Heart right ventricle (tissue), 16 donors: ENCODE data around the gene TRAPPC5. TPM values are rescaled to one million over a fixed set of nuclear protein-coding genes. Genes with fewer than 3 reads are reported as not detected.
A peak's percentile ranks its signal among the peaks of the same experiment; 100 is the strongest.

Experiments used
- ATAC-seq, 8 donors: fragments of 200-7000 bp; cut with Tn5 transposase; one replicate each; pipeline ENCODE4 v1.9.1; 2020; ENCODE audit warnings: mild to moderate bottlenecking in 8 of 8, moderate library complexity in 8 of 8, moderate number of reproducible peaks in 1 of 8
- DNase-seq, 2 donors: peaks; one replicate each; pipeline ENCODE4 v3.0.0-alpha.2; 2020
- H3K27ac ChIP-seq, 10 donors: fragments of 200-600 bp; sonication (generic) in 2 of 10; one replicate each; pipeline versions ENCODE4 v1.5.0 to v1.8.0; 2020 to 2022; ENCODE audit warnings: mild to moderate bottlenecking in 3 of 10
- H3K27me3 ChIP-seq, 7 donors: fragments of 200-600 bp; one replicate each; pipeline ENCODE4 v1.8.0; 2021 to 2022; ENCODE audit warnings: mild to moderate bottlenecking in 2 of 7
- H3K36me3 ChIP-seq, 9 donors: fragments of 200-600 bp; sonication (generic) in 1 of 9; one replicate each; pipeline versions ENCODE4 v1.5.0 to v1.8.0; 2020 to 2022; ENCODE audit warnings: mild to moderate bottlenecking in 2 of 9
- H3K4me1 ChIP-seq, 9 donors: fragments of 200-600 bp; sonication (generic) in 1 of 9; one replicate each; pipeline versions ENCODE4 v1.5.0 to v1.8.0; 2020 to 2022; ENCODE audit warnings: mild to moderate bottlenecking in 4 of 9
- H3K4me3 ChIP-seq, 10 donors: fragments of 200-600 bp; sonication (generic) in 2 of 10; one replicate each; pipeline versions ENCODE4 v1.5.0 to v1.8.0; 2020 to 2022; ENCODE audit warnings: mild to moderate bottlenecking in 7 of 10, moderate library complexity in 2 of 10
- H3K9me3 ChIP-seq, 11 donors: fragments of 200-600 bp in 10 of 11; sonication (generic) in 2 of 11; one replicate each; pipeline versions ENCODE4 v1.5.0 to v1.8.0; 2013 to 2022; ENCODE audit warnings: mild to moderate bottlenecking in 2 of 11, control low read depth in 1 of 11, moderate library complexity in 1 of 11
- WGBS, 2 donors: extraction: QIAGEN DNeasy Blood & Tissue Kit; methylation state at CpG; one replicate each; pipeline ENCODE4 v1.1.7; 2013; ENCODE audit warnings: inconsistent platforms in 1 of 2; 5-methylcytosine and 5-hydroxymethylcytosine counted together
- intact Hi-C, 10 donors: fragments of 100-400 bp; cut with DNase I; formaldehyde crosslinking; loops; one replicate each; pipeline versions ENCODE4 v1.11.1 to v1.14.2; 2022
- polyA plus RNA-seq, 2 donors: library from polyadenylated mRNA; stranded (reverse); fragments of 200-250 nt; gene quantifications; one replicate each; pipeline ENCODE4 v1.2.3, GENCODE V29; 2013
- total RNA-seq, 10 donors: library from RNA; stranded (reverse); fragmentation: NEBNext Ultra II Directional in 3 of 10; extraction: Animal tissue kit (Norgen Biotek cat#: 25700) in 3 of 10; gene quantifications; one replicate each; pipeline versions ENCODE4 v1.2.1 to v1.2.4, GENCODE V29; 2021 to 2023
- TF ChIP-seq, protein P1 (sequence below), 9 donors: fragments of 200-600 bp; sonication (generic) in 2 of 9; IDR thresholded peaks; one replicate each; pipeline versions ENCODE4 v1.5.0 to v1.8.0; 2021 to 2022; ENCODE audit warnings: antibody characterized with exemption in 9 of 9, mild to moderate bottlenecking in 5 of 9, moderate library complexity in 1 of 9
- donor health status: Arrhythmogenic right ventricular cardiomyopathy.
- donor health status: ischemic (EF 13 %, LVEDD 7.1; RV severe dilation, severe dysfunction).
- donor health status: healthy with polysubstance abuse.
- donor health status: DM: no; HTN: yes; CAD: no.
- donor health status: DM: no; HTN: no; CAD: no.
- donor health status: ischemic (EF 25% LVEDD 6.9; RV normal size, moderate dysfunction).
- donor health status: ischemic (EF 25% LVEDD 5.7; RV mildly dilated, moderate dysfunction).
- donor health status: healthy.
- donor health status: DM: yes; HTN: yes; CAD: no.
- donor health status: Ischemic cardiomyopathy.
- donor health status: ischemic (EF 35%, LVEDD 5.7; RV mildly dilated, moderate dysfunction).
- donor health status: nonischemic (EF 11% LVEDD 7.7; RV severe dilation, severe dysfunction).
- donor health status: DM: yes; HTN: yes; CAD: no.
- donor health status: PGD.
- donor health status: ischemic (EF 29% LVEDD 5.4; RV normal size, mild dysfunction).
- donor health status: nonischemic (EF 23%, LVEDD 6.1; RV moderate dilation, normal function).

Gene TRAPPC5
- total and polyA plus RNA-seq, 12 donors = 75.3 to 388 (median 93.3) TPM

DNA sequence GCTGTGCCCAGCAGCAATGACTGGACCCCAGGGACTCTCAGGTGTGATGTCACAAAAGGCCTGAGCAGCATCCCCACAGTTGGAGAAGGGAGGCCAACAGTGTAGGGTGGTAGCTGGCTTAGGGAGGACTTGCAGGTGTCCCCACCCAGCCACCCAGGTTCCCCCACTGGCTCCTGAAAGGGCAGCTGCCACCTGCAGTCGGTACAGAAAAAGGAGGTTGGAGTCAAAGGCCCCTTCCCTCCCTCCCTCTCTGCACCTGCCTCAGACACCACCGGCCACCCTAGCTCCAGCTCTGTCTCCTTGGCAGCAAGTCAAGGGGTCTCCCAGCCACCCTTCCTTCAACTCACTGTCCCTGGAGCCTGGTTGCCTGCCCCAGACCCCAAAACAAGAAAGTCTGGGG is 46.9 kb upstream of the TRAPPC5 start, which contains the start of gene PCP2:
PCP2 (minus strand) TSS at position 22 of the 400 bp plus-strand sequence. CDS start 262 bp downstream, outside the sequence.
- Histone ChIP-seq H3K4me3 (no peak within 1 kb of the TSS), H3K4me1 (peaks cover 5 to 38% (median 20%) of the 10 kb centered on the region in 9 donors), H3K36me3 (peaks cover 0 to 14% (median 0%) of the 10 kb centered on the region in 9 donors), H3K27ac (no peak within 1 kb of the TSS), H3K27me3 (peaks cover 4 to 32% (median 27%) of the 10 kb centered on the region in 7 donors), H3K9me3 (no peaks in the 10 kb centered on the region)
- DNase-seq (no peak), ATAC-seq (no peak)
- intact Hi-C loops = no loop called here
- WGBS, 2 donors = 36 to 67% methylated on average over 1 to 2 of the region's 2 CpGs
- TF ChIP-seq, protein P1, sequence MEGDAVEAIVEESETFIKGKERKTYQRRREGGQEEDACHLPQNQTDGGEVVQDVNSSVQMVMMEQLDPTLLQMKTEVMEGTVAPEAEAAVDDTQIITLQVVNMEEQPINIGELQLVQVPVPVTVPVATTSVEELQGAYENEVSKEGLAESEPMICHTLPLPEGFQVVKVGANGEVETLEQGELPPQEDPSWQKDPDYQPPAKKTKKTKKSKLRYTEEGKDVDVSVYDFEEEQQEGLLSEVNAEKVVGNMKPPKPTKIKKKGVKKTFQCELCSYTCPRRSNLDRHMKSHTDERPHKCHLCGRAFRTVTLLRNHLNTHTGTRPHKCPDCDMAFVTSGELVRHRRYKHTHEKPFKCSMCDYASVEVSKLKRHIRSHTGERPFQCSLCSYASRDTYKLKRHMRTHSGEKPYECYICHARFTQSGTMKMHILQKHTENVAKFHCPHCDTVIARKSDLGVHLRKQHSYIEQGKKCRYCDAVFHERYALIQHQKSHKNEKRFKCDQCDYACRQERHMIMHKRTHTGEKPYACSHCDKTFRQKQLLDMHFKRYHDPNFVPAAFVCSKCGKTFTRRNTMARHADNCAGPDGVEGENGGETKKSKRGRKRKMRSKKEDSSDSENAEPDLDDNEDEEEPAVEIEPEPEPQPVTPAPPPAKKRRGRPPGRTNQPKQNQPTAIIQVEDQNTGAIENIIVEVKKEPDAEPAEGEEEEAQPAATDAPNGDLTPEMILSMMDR (IDR thresholded peaks at IDR 0.05) = no peak

DNA sequence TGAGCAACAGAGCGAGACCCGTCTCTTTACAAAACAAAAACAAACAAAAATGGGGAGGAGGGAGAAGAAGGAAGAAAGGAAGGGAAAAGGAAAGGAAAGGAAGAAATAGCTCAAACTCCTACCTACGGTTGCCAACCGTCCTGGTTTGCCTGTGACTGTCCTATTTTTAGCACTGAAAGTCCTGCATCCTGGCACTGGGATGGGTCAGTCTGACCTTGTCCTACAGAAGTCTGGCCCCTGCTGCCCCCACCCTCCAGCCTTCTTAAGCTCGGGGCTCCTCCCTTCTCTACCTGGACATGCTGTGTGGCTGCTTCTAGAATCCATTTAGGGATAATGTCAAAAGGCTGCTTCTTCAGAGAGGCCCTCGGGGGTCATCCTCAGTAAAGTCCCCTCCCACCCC is 45.0 kb upstream of the TRAPPC5 start:
- Histone ChIP-seq H3K9me3 (no peaks in the 10 kb centered on the region), H3K4me3 (no peak overlapping the region), H3K36me3 (peaks cover 0 to 16% (median 0%) of the 10 kb centered on the region in 9 donors), H3K27me3 (peaks cover 4 to 36% (median 27%) of the 10 kb centered on the region in 7 donors), H3K27ac (no peak overlapping the region), H3K4me1 (peaks cover under 1 to 28% (median 11%) of the 10 kb centered on the region in 9 donors)
- no peak for DNase-seq
- whole genome bisulfite sequencing, 2 donors = 39 to 40% methylated on average over 6 of the region's 6 CpGs
- TF ChIP-seq, protein P1 (IDR thresholded peaks at IDR 0.05) = no peak
- intact Hi-C loops = no loop called here
- ATAC-seq = peak in 1 of 8 donors; percentile 40

DNA sequence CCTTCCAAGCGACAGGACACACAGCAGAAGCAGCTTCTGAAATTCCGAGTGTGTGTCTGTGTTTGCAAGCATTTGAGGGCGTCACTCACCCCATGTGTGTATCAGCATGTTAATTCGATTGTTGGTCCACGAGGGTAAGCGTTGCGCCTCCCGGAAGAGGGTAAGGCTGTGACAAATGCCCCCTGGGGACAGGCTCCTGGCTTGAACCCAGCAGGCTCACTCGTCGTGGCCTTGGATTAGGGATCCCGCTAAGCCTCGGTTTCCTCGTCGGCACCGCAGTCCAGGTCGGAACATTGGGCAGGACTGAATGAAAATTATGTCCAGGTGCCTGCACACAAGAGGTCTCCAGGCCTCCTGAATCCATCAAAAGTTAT is 44.3 kb upstream of the TRAPPC5 start:
- ATAC-seq (no peak), DNase-seq (no peak)
- H3K4me3 ChIP-seq = peak overlapping the region in 4 of 10 donors; percentile 34 to 76 (median 38)
- intact Hi-C loops = no loop called here
- peaks cover 4 to 36% (median 27%) of the 10 kb centered on the region in 7 donors for H3K27me3 ChIP-seq
- H3K36me3 ChIP-seq = peaks cover 0 to 17% (median 0%) of the 10 kb centered on the region in 9 donors
- H3K27ac ChIP-seq = peak overlapping the region in 1 of 10 donors; percentile 95
- TF ChIP-seq, protein P1 (IDR thresholded peaks at IDR 0.05) = no peak
- WGBS, 2 donors = 59 to 61% methylated on average over 16 of the region's 16 CpGs
- H3K9me3 ChIP-seq = no peaks in the 10 kb centered on the region
- H3K4me1 ChIP-seq = peaks cover 0 to 22% (median 6%) of the 10 kb centered on the region in 9 donors

DNA sequence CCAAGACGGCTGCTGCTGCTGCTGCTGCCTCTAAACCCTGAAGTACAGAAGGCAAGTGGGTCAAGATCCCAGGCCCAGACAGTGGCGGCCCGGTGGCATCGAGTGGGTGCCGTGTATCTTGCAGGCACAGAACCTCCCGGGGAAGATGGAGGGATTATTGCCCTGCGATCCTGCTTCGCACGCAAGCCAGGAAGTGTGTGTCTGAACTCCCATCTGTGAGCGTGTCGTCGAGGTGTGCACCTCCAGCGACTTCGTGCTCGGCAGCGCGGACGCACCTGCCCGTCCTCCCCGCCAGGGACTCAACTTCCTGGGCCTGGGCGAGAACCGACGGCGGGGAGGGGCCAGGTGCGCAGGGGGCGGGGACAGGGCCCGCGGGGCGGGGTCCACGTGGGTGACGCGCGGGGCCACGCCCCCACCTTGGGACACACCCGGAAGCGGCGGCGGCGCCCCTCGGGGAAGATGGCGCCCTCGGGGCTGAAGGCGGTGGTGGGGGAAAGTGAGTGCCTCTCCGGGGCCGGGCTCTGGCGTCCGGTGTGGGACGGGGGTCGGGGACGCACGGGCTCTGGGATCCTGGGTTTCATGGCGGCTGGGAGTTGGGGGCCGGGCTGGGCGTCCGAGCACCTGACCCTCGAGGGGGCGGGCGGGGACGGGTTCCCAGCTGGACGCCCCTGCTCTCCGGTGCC is 43.8 kb upstream of the TRAPPC5 start, which contains the start of gene STXBP2:
STXBP2 (plus strand) TSS at position 420 of the 683 bp plus-strand sequence; CDS start at position 460, 40 bp downstream.
- 7 to 8% methylated on average over 53 to 61 of the region's 61 CpGs for WGBS, 2 donors

More for the DNA sequence above, 43.8 kb upstream of the TRAPPC5 start, which contains the start of gene STXBP2:
- TF ChIP-seq, protein P1 (IDR thresholded peaks at IDR 0.05) = no peak
- peaks cover 0 to 18% (median 0%) of the 10 kb centered on the region in 9 donors for H3K36me3 ChIP-seq
- peak in 1 of 2 donors; percentile 66 for DNase-seq
- peak within 1 kb of the TSS; percentile 2 to 76 (median 35) for H3K4me3 ChIP-seq
- H3K4me1 ChIP-seq = peaks cover 0 to 22% (median 4%) of the 10 kb centered on the region in 9 donors
- ATAC-seq = peak; percentile 36 to 71 (median 59)
- intact Hi-C loops = no loop called here
- H3K9me3 ChIP-seq = no peaks in the 10 kb centered on the region
- H3K27ac ChIP-seq = peak within 1 kb of the TSS in 5 of 10 donors; percentile 22 to 95 (median 48)
- peaks cover 4 to 36% (median 27%) of the 10 kb centered on the region in 7 donors for H3K27me3 ChIP-seq
